Coronary artery (tissue), 2 donors: ENCODE results near the gene SYMPK.
A peak's percentile ranks its signal among the peaks of the same experiment; 100 is the strongest.
"Not testable (repeated sequence)": the region's sequence is repeated elsewhere in the genome, so short reads cannot be mapped to it uniquely, and the experiment has no call there.

Experiments
- DNase-seq: peaks from one replicate; pipeline ENCODE4 v3.0.0-alpha.2; 2017; ENCODE audit warnings: low spot score
- H3K27ac ChIP-seq, 2 donors: fragments of 200-600 bp; sonication (generic); one replicate each; pipeline ENCODE4 v1.5.1; 2016 to 2019
- H3K4me3 ChIP-seq: fragments of 200-600 bp; sonication (generic); 2 replicates; pipeline ENCODE4 v1.5.1; 2016; ENCODE audit warnings: mild to moderate bottlenecking, moderate library complexity
- TF ChIP-seq, protein P1 (sequence below): fragments of 200-600 bp; sonication (generic); IDR thresholded peaks from one replicate; pipeline ENCODE4 v1.5.1; 2019; ENCODE audit warnings: antibody characterized with exemption

Gene SYMPK

DNA sequence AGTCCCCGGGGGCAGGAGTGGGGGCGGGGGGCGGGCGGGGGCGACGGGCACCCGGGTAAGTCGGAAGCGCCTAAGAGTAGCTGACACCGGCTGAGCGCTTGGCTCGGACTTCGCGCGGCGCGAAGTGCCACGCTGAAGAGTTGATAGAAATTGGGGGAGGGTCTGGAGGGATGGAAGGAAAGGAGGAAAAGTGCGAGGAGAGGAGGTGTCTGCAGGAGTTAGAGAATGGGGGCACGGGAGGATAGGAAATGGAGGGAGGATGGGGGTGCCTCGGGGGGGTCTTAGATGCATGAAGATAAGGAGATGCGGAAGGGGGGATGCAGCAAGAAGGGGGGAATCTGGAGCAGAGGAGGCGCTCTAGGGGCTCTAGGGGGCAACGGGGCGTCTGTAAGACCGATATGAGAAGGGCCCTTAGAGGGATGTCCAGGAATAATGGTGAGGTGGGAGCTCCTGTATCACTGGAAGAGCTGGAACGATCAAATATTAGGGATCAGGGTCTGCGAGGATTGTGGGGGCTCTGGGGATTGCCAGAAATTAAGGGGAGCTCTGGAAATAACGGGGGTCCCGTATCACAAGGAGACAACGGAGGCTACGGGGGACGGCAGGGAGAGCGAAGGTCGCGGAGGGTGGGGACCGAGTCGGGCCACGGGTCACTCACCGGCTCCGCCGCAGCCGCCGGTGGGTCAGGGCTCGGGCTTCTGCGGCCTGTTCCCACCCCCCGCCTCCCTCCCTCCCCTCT lies 39.1 kb upstream of the SYMPK start, which contains the start of gene MYPOP:
TSS of gene MYPOP (minus strand) at position 702 of the 739 bp plus-strand sequence. CDS start 840 bp downstream, outside the sequence.
- DNase-seq, result no peak
- H3K4me3 ChIP-seq, result peak within 1 kb of the TSS; percentile 75

DNA sequence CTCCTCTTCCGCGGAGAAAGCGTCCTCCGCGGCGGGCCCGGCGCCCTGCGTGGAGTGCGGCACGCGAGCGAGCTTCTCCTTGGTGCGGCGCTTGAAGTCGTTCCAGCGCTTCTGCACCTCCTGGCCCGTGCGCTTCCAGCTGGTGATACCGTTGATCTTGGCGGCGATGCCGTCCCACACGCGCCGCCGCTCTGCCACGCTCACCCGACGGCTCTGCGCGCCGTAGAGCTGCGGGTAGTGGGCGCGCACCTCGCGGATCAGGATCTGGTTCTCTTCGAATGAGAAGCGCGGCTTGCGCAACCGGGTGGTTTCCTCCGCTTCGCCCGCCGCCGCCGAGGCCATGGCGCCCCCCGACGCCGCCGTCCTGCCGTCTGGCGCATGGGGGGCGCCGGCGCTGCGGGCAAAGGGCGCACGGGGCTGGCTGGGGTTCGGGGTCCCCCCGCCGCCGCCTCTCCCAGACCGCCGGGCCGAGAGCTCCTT lies 38.5 kb upstream of the SYMPK start:
- peak overlapping the region in 1 of 2 donors; percentile 24 for H3K27ac ChIP-seq
- TF ChIP-seq, protein P1, sequence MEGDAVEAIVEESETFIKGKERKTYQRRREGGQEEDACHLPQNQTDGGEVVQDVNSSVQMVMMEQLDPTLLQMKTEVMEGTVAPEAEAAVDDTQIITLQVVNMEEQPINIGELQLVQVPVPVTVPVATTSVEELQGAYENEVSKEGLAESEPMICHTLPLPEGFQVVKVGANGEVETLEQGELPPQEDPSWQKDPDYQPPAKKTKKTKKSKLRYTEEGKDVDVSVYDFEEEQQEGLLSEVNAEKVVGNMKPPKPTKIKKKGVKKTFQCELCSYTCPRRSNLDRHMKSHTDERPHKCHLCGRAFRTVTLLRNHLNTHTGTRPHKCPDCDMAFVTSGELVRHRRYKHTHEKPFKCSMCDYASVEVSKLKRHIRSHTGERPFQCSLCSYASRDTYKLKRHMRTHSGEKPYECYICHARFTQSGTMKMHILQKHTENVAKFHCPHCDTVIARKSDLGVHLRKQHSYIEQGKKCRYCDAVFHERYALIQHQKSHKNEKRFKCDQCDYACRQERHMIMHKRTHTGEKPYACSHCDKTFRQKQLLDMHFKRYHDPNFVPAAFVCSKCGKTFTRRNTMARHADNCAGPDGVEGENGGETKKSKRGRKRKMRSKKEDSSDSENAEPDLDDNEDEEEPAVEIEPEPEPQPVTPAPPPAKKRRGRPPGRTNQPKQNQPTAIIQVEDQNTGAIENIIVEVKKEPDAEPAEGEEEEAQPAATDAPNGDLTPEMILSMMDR, result no peak
- no peak for DNase-seq
- H3K4me3 ChIP-seq, result peak overlapping the region; percentile 75

More for the DNA sequence above, 39.1 kb upstream of the SYMPK start, which contains the start of gene MYPOP:
- TF ChIP-seq, protein P1, result no peak
- peak within 1 kb of the TSS; percentile 39 to 79 for H3K27ac ChIP-seq

DNA sequence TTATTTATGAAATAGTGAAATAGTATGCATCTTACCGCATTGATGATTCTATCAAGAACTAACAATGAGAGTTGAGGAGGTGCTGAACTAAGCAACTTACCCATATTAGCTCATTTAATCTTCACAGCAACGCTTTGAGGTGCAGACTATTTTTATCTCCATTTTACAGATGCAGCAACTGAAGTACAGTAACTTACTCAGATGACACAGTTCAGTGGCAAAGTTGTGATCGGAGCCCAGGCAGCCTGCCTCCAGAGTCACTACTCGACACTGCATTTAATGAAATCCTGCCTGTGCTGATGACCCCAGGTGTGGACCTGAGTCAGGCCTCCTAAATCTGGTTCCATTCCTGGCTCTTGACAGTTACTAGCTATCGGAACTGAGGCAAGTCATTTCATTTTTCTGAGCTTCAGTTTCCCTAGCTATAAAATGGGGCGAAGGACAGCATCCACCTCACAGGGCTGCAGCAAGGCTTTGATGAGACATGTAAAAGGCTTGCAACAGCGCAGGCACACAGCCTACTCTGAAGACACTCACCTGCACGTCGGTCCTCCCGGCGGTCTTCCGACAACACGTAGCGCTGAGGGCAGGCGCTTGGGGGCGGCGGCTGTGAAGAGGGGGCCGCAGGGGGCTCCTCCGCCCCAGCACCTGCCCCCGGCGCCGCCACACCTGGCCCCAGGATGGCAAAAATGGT lies 37.9 kb upstream of the SYMPK start:
- no peak for DNase-seq
- no peak overlapping the region for H3K27ac ChIP-seq
- peak overlapping the region; percentile 75 for H3K4me3 ChIP-seq
- TF ChIP-seq, protein P1, result no peak

DNA sequence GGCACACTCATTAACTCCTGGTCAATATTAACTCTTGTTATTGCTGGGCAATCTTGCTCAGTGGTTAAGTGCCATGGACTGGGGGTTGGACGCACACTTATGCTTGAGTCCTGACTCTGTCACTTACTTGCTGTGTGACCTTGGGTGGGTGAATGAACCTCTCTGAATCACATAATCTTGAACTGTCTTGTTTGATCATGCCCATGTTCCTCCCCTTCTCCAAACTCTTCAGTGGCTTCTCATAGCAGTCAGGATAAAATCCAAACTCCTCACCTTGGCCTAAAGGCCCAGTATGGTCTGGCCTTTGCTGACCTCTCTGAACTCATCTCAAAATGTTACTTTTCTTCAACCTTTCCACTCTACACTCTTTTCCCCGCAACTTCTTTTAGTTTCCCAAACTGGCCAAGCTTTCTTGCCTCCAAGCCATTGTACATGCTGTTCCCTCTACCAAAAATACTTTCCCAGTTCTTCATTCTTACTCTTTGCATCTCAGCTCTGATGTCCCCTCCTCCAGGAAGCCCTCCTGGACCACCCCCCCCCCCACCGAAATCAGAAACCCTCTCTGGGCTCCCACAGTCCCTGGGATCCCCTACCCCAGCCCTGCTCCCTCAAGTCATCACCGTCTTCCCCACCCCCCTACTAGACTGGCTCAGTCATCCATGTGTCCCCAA lies 37.1 kb upstream of the SYMPK start:
- no peak for DNase-seq
- TF ChIP-seq, protein P1, result no peak
- H3K27ac ChIP-seq, result no peak overlapping the region
- H3K4me3 ChIP-seq, result no peak overlapping the region

DNA sequence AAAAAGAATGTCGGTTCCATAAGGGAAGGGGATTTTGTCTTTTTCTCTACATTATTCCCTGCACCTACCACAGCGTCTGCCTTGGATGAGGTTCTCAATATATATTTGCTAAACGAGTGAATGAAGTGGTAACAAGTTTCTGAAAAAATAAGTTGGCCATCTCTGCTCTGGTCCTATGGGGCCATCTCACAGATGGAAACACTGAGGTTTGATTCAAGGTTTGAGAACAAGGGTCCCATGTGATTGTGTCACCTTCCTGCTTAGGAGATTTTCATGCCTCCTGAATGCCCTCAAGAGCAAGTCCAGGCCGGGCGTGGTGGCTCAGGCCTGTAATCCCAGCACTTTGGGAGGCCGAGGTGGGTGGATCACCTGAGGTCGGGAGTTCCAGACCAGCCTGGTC lies 36.3 kb upstream of the SYMPK start:
- Histone ChIP-seq H3K27ac (no peak overlapping the region), H3K4me3 (no peak overlapping the region)
- TF ChIP-seq, protein P1, result no peak
- no peak for DNase-seq

DNA sequence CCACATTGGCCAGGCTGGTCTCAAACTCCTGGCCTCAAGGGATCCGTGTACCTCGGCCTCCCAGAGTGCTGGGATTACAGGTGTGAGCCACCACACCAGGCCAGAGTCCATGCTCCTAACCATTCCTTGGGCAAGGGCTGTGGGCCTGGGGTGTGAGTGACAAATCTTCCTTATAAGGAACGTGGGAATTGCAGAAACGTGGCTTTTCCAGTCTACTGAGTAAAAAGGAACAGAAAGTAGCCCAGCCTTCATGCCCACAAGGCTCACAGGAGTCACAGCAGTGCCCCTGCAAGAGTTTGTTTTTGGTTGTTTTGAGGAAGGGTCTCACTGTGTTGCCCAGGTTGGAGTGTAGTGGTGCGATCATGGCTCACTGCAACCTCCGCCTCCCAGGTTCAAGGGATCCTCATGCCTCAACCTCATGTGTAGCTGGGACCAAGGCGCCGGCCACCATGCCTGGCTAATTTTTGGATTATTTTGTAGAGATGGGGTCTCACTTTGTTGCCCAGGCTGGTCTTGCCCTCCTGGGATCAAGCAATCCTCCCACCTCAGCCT lies 34.4 kb upstream of the SYMPK start:
- no peak for DNase-seq
- Histone ChIP-seq H3K27ac (no peak overlapping the region), H3K4me3 (no peak overlapping the region)
- TF ChIP-seq, protein P1, result no peak

DNA sequence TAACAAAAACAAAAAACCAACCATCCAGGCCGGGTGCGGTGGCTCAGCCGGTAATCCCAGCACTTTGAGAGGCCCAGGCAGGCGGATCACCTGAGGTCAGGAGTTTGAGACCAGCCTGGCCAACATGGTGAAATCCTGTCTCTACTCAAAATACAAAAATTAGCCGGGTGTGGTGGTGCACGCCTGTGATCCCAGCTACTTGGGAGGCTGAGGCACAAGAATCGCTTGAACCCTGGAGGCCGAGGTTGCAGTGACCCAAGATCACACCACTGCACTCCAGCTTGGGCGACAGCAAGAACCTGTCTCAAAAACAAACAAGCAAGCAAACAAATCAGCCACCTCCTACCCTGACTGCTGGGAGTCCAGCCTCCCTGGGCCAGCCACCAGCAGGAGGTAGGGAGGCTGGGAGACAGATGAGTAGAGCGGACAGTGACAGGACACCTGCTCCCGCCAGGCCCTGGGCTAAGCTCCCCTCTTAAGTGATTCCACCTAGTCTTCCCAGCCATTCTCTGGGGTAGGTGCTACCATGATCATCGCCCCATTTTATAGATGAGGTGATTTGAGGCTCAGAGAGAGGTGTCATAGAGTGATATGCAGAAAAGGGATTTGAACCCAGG lies 33.1 kb upstream of the SYMPK start:
- H3K4me3 ChIP-seq, DNase-seq: not testable (repeated sequence)
- peak overlapping the region in 1 of 2 donors; percentile 32 for H3K27ac ChIP-seq
